BLaER1 (cell line): ENCODE data around the gene UBALD2.
"Not testable (repeated sequence)": the region's sequence is repeated elsewhere in the genome, so short reads cannot be mapped to it uniquely, and the experiment has no call there.

Source experiments
- H3K27ac ChIP-seq: shearing (Covaris generic); formaldehyde crosslinking; 2 replicates; pipeline ENCODE4 v1.8.1; 2022
- H3K27me3 ChIP-seq: shearing (Covaris generic); formaldehyde crosslinking; 2 replicates; pipeline ENCODE4 v1.8.1; 2022
- H3K36me3 ChIP-seq: shearing (Covaris generic); formaldehyde crosslinking; 2 replicates; pipeline ENCODE4 v1.8.1; 2022
- H3K4me1 ChIP-seq: shearing (Covaris generic); formaldehyde crosslinking; 2 replicates; pipeline ENCODE4 v1.8.1; 2022
- H3K4me2 ChIP-seq: shearing (Covaris generic); formaldehyde crosslinking; 2 replicates; pipeline ENCODE4 v1.8.1; 2022
- H3K4me3 ChIP-seq: shearing (Covaris generic); formaldehyde crosslinking; 2 replicates; pipeline ENCODE4 v1.8.1; 2022
- H3K9ac ChIP-seq: shearing (Covaris generic); formaldehyde crosslinking; 2 replicates; pipeline ENCODE4 v1.8.1; 2022
- H3K9me3 ChIP-seq: shearing (Covaris generic); formaldehyde crosslinking; 2 replicates; pipeline ENCODE4 v1.8.1; 2022
- H4K20me1 ChIP-seq: shearing (Covaris generic); formaldehyde crosslinking; 2 replicates; pipeline ENCODE4 v1.8.1; 2022
- Cebpa-rat ChIP-seq: shearing (Covaris generic); IDR thresholded peaks from 2 replicates; pipeline ENCODE4 v1.8.1; 2022

UBALD2 gene

GRCh38 chr17:76264755-76265623, at the start of gene UBALD2:
Gene UBALD2, plus strand, starts transcription at chr17:76265348. Its CDS starts 158 bp downstream, at chr17:76265506.
- H3K27ac ChIP-seq = peak within 1 kb of the TSS; percentile 98
- H3K4me1 ChIP-seq = peaks cover 81% of the 10 kb centered on the region
- H3K9me3 ChIP-seq = no peaks in the 10 kb centered on the region
- H3K27me3 ChIP-seq = no peaks in the 10 kb centered on the region
- peaks cover 17% of the 10 kb centered on the region for H4K20me1 ChIP-seq
- H3K9ac ChIP-seq = peak within 1 kb of the TSS; percentile 99
- H3K4me2 ChIP-seq = peak within 1 kb of the TSS; percentile 98
- peak within 1 kb of the TSS; percentile 97 for H3K4me3 ChIP-seq
- peaks cover 12% of the 10 kb centered on the region for H3K36me3 ChIP-seq
- no peak for TF ChIP-seq Cebpa-rat

- no peaks in the 10 kb centered on the region for H3K36me3 ChIP-seq
- no peak overlapping the region for H3K4me3 ChIP-seq
- H3K9me3 ChIP-seq = no peaks in the 10 kb centered on the region
- no peak overlapping the region for H3K4me2 ChIP-seq
- no peaks in the 10 kb centered on the region for H4K20me1 ChIP-seq
- H3K4me1 ChIP-seq = peaks cover 8% of the 10 kb centered on the region
- H3K27me3 ChIP-seq = no peaks in the 10 kb centered on the region
- no peak overlapping the region for H3K27ac ChIP-seq
- no peak for TF ChIP-seq Cebpa-rat
- no peak overlapping the region for H3K9ac ChIP-seq
Observed at GRCh38 chr17:76217081-76217480, 48.1 kb upstream of the UBALD2 start.

GRCh38 chr17:76219670-76220383, 45.3 kb upstream of the UBALD2 start:
- no peak overlapping the region for H3K27ac ChIP-seq

GRCh38 chr17:76223802-76224201, 41.3 kb upstream of the UBALD2 start:
- Histone ChIP-seq H3K4me3 (no peak overlapping the region), H4K20me1 (no peaks in the 10 kb centered on the region), H3K4me2 (no peak overlapping the region), H3K9me3 (no peaks in the 10 kb centered on the region), H3K27ac (no peak overlapping the region), H3K4me1 (no peaks in the 10 kb centered on the region), H3K9ac (no peak overlapping the region), H3K27me3 (no peaks in the 10 kb centered on the region), H3K36me3 (no peaks in the 10 kb centered on the region)
- TF ChIP-seq Cebpa-rat = no peak

More at GRCh38 chr17:76219670-76220383, 45.3 kb upstream of the UBALD2 start:
- TF ChIP-seq Cebpa-rat = no peak
- Histone ChIP-seq H3K36me3 (no peaks in the 10 kb centered on the region), H3K9ac (no peak overlapping the region), H3K4me3 (no peak overlapping the region), H4K20me1 (no peaks in the 10 kb centered on the region), H3K9me3 (no peaks in the 10 kb centered on the region), H3K27me3 (no peaks in the 10 kb centered on the region), H3K4me1 (no peaks in the 10 kb centered on the region), H3K4me2 (no peak overlapping the region)

GRCh38 chr17:76225373-76226086, 39.6 kb upstream of the UBALD2 start:
- not testable (repeated sequence) for H4K20me1 ChIP-seq, H3K4me3 ChIP-seq

GRCh38 chr17:76226749-76227148, 38.4 kb upstream of the UBALD2 start:
- H3K27ac ChIP-seq, H3K36me3 ChIP-seq, H3K9me3 ChIP-seq, H3K4me2 ChIP-seq, H3K4me3 ChIP-seq, H4K20me1 ChIP-seq, H3K9ac ChIP-seq, H3K4me1 ChIP-seq, H3K27me3 ChIP-seq: not testable (repeated sequence)

More at GRCh38 chr17:76225373-76226086, 39.6 kb upstream of the UBALD2 start:
- not testable (repeated sequence) for H3K4me1 ChIP-seq, H3K4me2 ChIP-seq, H3K36me3 ChIP-seq, H3K27ac ChIP-seq, H3K9ac ChIP-seq, H3K27me3 ChIP-seq, H3K9me3 ChIP-seq

- no peak for TF ChIP-seq Cebpa-rat
- no peaks in the 10 kb centered on the region for H3K4me1 ChIP-seq
- no peak overlapping the region for H3K9ac ChIP-seq
- H3K27me3 ChIP-seq = peaks cover 3% of the 10 kb centered on the region; the same call in 1 of the 2 replicates
- no peaks in the 10 kb centered on the region for H3K36me3 ChIP-seq
- no peak overlapping the region for H3K4me3 ChIP-seq
- no peak overlapping the region for H3K4me2 ChIP-seq
- H3K27ac ChIP-seq = no peak overlapping the region
- no peaks in the 10 kb centered on the region for H4K20me1 ChIP-seq
- no peaks in the 10 kb centered on the region for H3K9me3 ChIP-seq
Observed at GRCh38 chr17:76232342-76232741, 32.8 kb upstream of the UBALD2 start.

- Histone ChIP-seq H3K4me1 (no peaks in the 10 kb centered on the region), H3K9me3 (no peaks in the 10 kb centered on the region), H3K4me3 (no peak overlapping the region), H3K27me3 (peaks cover 17% of the 10 kb centered on the region), H3K9ac (no peak overlapping the region), H4K20me1 (no peaks in the 10 kb centered on the region; the same call in 1 of the 2 replicates), H3K4me2 (no peak overlapping the region), H3K27ac (no peak overlapping the region), H3K36me3 (no peaks in the 10 kb centered on the region)
- no peak for TF ChIP-seq Cebpa-rat
Observed at GRCh38 chr17:76233588-76234353, 31.4 kb upstream of the UBALD2 start.

- H3K36me3 ChIP-seq = no peaks in the 10 kb centered on the region
- no peaks in the 10 kb centered on the region for H3K9me3 ChIP-seq
- H3K27me3 ChIP-seq = peaks cover 23% of the 10 kb centered on the region
- no peaks in the 10 kb centered on the region for H3K4me1 ChIP-seq
- no peak overlapping the region for H3K4me3 ChIP-seq
- H3K9ac ChIP-seq = no peak overlapping the region
- no peak for TF ChIP-seq Cebpa-rat
- no peak overlapping the region for H3K27ac ChIP-seq
- H4K20me1 ChIP-seq = no peaks in the 10 kb centered on the region; the same call in 1 of the 2 replicates
- H3K4me2 ChIP-seq = no peak overlapping the region
Observed at GRCh38 chr17:76234354-76234679, 30.8 kb upstream of the UBALD2 start.
